HG03457 (cell line): ENCODE data around the gene NRG3.
"Not testable (repeated sequence)": the region's sequence is repeated elsewhere in the genome, so short reads cannot be mapped to it uniquely, and the experiment has no call there.

Experiments
- ATAC-seq: cut with Tn5 transposase; IDR thresholded peaks from one replicate; pipeline ENCODE4 v1.9.1; 2021; ENCODE audit warnings: moderate number of reproducible peaks; ENCODE audit not compliant: unreplicated experiment

The NRG3 gene

DNA sequence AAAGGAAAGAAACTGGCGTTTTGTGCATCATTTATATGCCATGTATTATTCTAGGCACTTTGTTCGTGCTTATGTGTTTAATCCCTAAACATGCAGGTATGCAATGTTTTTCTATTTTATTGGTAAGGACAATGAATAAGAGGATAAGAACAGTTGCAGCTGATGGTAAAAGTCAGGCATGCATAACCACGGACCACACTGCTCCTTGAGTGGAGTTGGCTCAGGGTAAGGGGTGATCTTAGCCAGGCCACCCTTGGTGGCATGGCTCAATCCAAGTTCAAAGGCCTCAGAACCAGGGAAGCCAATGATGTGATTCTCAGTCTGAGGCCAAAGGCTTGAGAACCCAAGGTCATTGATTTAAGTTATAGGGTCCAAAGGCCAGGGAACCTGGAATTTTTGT is 1068.1 kb downstream of the NRG3 start:
- no peak for ATAC-seq

DNA sequence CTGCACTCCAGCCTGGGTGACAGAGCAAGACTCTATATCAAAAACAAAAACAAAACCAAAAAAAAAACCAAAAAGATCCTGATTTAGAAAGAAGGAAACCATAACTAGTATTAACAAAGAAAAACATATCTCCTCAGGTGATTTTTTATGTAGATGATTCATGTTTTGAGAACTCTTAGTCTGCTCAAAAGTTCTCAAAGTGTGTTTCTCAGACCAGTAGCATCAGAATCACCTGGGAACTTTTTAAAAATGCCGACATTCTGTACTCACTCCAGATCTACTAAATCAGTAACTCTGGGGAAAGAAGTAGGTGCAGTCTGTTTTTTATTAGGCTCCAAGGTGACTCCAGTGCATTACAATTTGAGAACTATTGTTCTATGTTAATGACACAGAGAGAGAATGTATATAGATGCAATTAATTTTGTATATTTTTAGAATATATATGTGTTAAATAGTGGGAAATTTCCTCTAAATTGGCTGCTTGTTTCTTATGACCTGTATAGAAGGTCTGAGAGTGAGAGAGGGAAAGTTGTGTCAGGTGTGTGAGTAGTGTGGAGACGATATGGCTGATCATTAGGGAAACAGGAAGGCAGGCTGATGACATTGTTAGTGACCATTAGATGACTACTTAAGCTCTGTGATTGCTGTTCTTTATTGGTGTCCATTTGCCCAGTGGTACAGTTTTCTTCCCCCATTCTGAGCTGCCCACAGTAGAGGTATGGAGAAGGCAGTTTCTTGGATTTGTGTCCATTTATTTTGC is 1075.0 kb downstream of the NRG3 start:
- ATAC-seq, result no peak

DNA sequence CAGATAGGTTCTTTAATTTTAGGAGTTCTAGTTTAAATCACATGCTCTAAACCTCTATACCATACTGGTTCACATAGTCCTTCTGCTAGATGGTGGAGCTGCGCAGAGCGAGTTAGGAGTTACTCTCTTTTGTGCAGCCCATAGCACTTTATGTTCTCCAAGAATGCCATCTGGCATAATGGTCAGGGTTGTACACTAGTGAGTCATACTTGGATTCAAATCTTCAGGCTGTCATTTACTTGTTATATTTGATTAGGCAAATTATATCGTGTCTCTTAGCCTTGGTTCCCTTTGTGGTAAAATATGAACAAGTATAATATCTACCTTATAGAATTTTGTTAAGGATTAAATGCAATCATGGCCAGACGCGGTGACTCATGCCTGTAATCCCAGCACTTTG is 1078.3 kb downstream of the NRG3 start:
- no peak for ATAC-seq

DNA sequence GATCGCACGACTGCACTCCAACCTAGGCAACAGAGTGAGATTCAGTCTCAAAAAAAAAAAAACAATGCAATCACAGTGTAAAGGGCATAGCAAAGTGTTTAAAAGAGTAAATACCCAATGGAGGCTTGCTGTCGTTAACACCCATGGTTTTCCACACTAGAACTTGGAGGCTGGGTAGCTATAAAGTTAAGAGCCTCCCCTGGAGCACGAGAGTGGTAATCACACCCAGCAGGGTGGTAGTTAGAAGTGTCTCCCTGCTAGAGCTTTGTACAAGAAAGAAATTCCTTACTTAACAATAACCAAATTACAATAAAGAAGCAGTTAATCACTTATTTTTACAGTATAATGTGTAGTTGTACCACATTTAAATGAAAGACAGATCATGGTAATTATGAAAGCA is 1078.9 kb downstream of the NRG3 start:
- ATAC-seq, result no peak

DNA sequence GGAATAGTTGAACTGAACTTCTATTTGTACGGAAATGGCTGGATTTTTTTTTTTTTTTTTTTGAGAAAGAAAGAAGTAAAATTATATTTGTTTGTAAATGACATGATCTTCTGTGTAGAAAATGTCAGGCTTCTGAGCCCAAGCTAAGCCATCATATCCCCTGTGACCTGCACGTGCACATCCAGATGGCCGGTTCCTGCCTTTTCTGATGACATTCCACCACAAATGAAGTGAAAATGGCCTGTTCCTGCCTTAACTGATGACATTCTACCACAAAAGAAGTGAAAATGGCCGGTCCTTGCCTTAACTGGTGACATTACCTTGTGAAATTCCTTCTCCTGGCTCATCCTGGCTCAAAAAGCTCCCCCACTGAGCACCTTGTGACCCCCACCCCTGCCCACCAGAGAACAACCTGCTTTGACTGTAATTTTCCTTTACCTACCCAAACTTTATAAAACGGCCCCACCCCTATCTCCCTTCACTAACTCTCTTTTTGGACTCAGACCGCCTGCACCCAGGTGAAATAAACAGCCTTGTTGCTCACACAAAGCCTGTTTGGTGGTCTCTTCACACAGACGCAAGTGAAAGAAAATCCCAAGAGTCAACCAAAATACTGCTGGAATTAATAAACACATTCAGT is 1085.5 kb downstream of the NRG3 start:
- ATAC-seq, result not testable (repeated sequence)

DNA sequence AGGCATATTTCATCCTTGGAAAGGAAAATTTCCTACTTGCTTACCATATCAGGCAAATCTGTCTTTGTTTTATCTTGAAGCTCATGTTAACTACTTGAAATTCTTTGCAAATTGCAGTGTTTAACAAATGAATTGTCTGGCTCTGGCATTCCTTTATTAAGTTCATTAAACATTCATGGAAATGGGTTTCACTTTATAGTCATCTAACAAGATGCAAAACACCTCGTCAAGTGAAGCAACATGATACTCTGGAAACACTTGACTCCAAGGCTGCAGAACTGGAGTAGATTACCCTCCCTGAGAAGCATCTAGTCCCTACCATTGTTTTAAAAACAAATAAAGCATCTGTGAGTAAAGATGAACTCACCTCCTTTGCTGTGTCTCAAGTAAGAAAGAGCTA is 1086.9 kb downstream of the NRG3 start:
- no peak for ATAC-seq

DNA sequence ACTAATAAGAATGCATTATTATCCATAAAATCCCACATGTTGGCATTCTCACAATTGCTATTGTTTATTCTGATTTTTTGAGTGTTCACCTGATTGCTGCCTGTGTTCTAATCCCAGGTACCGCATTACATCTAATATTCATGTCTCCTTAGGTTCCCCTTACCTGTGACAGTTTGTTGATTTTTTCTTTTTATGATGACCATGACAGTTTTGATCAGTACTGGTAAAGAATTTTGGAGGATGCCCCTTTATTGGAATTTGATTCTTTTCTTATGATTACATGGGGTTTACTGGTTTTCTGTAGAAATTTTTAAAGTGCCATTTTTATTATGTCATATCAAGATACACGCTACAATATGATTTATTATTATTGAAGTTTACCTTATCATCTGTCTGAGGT is 1091.1 kb downstream of the NRG3 start:
- ATAC-seq, result no peak

DNA sequence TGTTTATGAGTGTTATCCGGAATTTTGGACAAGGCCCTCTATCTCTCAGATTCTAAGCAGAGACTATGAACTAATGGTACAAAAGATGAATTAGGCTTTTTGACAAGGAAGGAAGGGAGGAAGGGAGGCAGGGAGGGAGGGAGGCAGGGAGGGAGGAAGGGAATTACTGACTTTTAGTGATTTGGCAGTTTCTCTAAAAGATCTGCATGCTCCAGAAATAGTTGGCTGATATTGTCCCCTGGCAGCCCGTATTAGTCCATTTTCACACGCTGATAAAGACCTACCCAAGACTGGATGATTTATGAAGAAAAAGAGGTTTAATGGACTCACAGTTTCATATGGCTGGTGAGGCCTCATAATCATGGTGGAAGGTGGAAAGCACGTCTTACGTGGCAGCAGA is 1093.5 kb downstream of the NRG3 start:
- ATAC-seq, result no peak

DNA sequence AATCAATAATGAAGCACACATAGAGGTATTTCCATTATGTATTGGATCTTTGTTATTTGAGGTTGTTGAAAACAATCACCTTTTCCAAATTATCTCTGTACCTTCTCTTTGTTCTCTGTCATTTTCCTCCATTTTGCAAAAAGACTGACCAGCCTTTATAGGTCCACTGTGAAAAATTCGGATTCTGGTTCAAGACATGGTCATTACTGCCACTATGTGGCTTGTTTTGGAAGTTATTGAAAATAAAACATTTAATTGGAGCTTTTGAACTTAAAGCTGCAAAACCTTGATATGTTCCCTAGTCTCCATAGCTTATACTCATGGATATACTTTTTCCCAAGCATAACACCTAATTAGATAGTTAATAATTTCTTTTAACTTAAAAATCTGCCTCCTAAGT is 1094.4 kb downstream of the NRG3 start:
- no peak for ATAC-seq

DNA sequence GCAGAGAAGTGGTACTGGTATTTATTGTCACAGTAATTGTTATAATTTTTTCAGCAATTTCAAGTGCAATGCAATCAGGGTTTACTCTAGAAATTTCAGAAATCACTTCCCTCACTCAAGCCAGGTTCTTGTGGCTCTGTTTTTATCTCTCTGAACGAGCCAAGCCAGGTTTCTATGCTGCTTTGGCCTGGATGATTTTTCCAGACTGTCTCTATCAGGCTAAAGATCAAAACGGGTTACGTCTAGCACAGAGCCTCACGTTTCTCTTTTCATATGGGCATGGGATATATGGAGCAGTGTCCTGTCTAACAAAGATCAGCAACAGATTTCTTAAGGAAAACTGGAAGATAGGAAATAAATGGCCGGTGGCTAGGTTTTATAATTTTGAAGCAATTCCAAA is 1105.3 kb downstream of the NRG3 start:
- ATAC-seq, result no peak

DNA sequence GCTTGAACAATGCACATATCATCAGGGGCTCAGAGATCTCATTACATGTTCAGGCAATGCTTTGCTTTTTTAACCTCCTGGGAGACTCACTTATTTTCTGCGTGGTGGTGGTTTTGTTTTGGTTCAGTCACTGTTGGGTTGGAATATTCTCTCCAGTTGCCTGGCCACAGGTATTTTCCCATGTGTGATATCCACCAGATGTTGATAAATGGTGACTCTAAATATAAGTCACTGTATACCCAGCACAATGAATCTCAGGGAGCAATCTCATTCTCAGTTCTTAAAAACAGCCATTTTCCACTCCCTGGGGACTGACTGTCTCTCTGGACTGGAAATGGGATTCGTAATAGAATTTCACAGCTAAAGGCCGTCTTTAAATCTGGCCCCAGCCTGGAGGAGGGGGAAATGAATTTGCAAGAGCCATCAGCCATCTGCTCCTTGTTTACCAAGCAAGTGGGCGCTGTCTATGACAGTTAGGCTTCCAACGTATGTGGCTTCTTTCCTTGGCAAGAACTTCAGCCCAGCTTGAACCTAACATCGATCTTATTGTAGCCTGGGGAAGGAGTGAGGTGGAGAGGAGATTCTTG is 1106.2 kb downstream of the NRG3 start:
- ATAC-seq, result no peak

DNA sequence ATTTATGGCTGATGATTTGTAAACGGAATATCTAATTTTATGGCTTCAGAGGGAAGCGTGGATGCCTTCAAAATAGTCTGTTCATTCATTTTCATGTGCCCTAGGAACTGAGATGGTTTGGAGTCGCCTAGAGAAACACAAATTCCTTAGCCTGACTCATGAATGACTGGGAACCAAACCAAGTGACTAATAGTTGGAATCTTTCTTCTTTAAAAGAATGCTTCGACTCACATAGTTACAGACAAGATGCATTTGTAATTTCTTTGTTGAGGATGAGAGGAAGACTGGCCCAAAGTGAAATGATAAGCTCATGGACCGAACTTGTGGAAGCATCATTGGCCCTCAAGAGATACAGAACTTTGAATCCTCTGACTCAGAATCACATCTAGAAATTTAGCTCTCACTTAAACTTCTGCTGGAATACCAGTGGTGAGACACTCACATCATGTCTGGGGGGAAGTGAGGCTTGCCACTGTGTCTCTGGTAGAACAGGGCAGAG is 1107.2 kb downstream of the NRG3 start:
- no peak for ATAC-seq

DNA sequence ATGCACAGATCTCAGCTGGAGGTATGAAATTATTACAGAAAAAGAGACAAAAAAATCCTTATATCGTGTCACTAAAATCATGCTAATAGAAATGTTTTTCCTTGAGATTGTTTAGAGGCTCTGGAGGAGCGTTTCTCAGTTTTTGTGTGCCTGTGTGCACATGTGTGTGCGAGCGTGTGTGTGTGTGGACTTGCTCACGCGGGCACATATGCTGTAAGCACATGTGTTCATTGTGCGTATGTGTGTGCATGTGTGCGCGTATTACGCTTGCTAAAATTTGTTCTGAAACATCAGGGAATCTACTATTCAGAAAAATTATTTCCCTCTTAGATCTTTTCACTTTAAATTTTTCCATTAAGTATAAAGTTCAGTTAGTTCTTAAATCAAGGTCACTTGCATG is 1111.2 kb downstream of the NRG3 start:
- no peak for ATAC-seq

DNA sequence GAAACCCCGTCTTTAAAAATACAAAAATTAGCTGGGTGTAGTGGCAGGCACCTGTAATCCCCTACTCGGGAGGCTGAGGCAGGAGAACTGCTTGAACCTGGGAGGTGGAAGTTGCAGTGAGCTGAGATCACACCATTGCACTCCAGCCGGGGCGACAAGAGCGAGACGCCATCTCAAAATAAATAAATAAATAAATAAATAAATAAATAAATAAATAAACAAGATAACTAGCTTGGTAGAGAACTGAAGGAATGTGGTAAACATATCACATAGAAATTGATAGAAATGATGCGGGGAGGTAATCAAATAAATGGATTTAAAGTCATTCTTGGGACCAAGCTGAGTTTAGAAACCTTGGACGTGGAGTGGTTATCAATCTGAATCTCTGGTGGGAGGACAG is 1131.5 kb downstream of the NRG3 start:
- not testable (repeated sequence) for ATAC-seq

DNA sequence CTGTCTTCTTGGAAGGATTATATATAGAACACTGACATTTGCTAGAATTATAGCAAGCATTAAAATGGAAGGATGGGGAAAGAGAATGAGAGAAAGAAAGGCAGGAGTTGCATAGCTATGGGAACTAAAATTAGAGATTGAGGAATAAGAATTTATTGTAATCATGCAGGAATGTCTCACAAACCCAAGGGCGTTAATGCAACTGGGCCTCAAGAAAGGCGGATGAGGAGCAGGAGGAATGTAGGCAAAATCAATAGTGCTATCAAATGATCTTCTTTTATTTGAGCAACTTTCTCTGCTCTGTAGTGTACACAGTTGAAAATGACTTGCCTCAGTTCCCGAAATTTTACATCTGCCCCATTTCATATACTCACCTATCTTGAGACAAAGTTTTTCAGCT is 1132.5 kb downstream of the NRG3 start:
- ATAC-seq, result no peak

DNA sequence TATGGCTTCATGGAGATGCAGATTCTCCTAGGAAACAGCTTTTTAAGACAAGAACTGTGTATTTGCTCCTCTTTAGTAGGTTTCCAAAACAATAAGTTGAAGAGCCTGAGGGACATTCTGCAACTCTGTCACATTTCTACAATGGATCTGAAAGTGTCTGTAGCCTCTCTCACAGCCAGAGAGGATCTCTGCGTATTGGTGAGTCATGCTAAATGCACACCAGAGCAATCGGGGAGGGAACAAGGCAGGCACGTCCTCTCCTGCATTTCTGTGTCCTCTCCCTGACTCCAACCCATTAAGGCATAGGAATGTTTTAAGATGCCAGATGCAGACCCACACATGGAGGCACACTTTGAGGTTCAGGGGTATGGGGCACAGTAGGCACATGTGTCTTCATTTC is 1137.9 kb downstream of the NRG3 start:
- no peak for ATAC-seq

DNA sequence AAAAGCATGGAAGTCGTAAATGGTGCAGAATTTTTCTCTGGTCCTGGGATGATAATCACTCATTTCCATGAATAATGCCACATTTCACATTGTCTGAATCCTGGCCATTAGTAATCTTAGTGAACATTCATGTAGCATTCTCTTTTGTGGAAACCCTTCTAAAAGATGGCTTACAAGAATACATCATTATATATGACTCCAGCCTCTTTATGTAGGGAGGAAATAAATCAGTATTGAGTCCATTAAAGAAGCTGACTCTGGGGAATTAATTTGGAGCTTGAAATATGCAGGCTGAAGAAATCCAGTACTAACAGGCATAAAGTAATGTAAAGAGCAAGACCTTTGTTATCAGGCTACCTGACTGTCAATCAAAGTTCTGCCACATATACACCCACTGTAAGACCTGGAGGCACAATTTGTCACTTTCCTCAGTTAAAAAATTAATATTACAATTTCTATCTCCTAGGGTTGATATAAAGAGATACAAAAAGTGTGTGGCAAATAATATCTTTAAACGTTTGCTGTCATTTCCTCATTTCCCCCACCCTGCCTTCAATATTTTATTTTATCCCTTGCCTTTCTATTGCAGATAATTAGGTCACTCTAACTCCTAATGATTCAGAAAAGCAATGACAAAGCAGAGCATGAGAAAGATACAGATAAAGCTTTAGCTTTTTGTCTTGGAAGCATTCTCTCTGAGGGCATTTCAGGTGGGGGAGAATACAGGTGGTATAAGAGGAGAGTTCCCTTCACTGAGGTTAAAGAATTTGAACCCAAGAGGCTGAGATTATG is 1142.3 kb downstream of the NRG3 start:
- no peak for ATAC-seq

DNA sequence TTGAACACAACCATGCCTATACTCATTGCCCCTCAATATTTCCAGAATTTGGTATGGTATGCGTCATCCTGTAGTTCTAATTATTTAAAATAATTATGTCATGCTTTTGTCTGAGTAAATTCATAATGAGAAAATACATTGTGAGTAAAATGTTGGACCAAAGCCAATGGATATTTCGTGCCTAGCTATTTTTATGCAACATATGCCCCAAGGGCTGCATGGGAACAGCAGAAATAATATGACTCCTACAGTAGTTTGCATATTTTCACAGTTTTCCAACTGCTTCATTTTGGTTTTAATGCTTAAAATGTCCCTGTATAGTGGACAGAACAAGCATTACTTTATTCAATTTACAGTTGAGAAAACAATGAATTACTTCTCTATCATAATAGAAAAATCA is 1148.7 kb downstream of the NRG3 start:
- ATAC-seq, result no peak
